ENCODE data around the gene SERPINA4. TPM values are rescaled to one million over a fixed set of nuclear protein-coding genes. Genes with fewer than 3 reads are reported as not detected.

The SERPINA4 gene
- total and polyA plus RNA-seq, 2 of the 13 experiments (the other 11 are each of a cell fraction or from before 2014, with no cell fraction given) = 39.1 to 57.8 TPM

DNA sequence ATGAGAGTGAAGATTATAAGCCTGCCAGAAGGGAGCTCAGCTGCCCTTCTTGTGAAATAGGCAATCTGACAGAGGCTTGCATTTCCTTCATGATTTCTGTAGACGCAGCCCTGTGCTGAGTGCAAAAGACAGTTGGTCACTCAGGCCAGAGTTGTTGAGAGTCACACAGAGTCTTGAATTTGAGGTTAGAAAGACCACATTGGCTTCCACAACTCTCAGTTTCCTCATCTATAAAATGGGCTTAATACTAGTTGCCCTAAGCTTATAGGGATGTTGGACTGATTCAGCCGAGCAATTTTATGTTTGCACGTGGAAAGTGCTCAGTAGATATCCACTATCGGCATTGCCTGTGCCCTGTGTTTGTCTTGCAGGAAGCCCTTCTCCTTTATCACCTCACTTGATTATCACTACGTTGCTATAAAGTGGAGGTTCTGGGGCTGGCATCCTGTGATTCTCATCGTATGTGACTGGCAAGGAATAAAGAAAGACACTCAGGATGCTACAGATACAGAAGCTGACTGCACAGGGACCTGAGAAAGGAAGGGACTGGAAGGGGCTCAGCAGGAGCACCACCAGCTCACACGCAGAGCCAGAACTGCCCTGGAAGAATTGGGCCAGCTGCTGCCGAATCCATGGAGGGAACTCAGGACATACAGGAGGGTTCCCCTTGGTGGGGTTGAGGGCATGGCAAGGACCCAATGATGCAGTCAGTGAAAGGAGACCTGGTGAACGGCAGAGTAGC lies 19.8 kb upstream of the SERPINA4 start:
- Histone ChIP-seq H3K4me1 (ENCODE audit: insufficient read depth, low read length) (peaks cover 99% of the 10 kb centered on the region), H2AFZ (ENCODE audit: low read length) (no peak overlapping the region), H3K4me3 (replicated peaks in 1 of 3; ENCODE audit: insufficient read depth in 1 of 3, low read depth in 2 of 3, low read length in 3 of 3) (no peak overlapping the region), H3K36me3 (replicated peaks in 1 of 2; ENCODE audit: control insufficient read depth in 1 of 2, insufficient read depth in 2 of 2, low read length in 2 of 2) (no peaks in the 10 kb centered on the region), H3K27ac (ENCODE audit: extremely low read length, insufficient read depth, low read length) (no peak overlapping the region), H4K20me1 (ENCODE audit: insufficient read depth, low read length) (no peaks in the 10 kb centered on the region), H3K27me3 (ENCODE audit: control insufficient read depth in 1 of 2, insufficient read depth in 2 of 2, low read length in 2 of 2) (no peaks in the 10 kb centered on the region), H3K4me2 (ENCODE audit: low read depth, low read length) (peak overlapping the region; percentile 88; the same call in 1 of the 2 replicates), H3K9ac (ENCODE audit: insufficient read depth, low read depth, low read length) (no peak overlapping the region), H3K79me2 (ENCODE audit: insufficient read depth, low read length) (no peaks in the 10 kb centered on the region), H3K9me3 (ENCODE audit: low read length) (no peaks in the 10 kb centered on the region)
- in situ Hi-C loops (cut with HindIII; ENCODE audit: extremely low pct_ligation_motif_present, low pct_unique_long_range_greater_than_20kb) = loop anchor here (10.0 kb wide), 1 partner anchor 143 kb away; no protein-coding TSS in a partner anchor
- TF ChIP-seq ZNF543 (CRISPR knock-in tag; IDR thresholded peaks at IDR 0.05) (no peak), ZNF235 (CRISPR knock-in tag; IDR thresholded peaks at IDR 0.05; ENCODE audit: borderline replicate concordance) (no peak), SP2 (CRISPR knock-in tag; IDR thresholded peaks at IDR 0.05) (no peak), SCMH1 (CRISPR knock-in tag; IDR thresholded peaks at IDR 0.05; ENCODE audit: borderline replicate concordance) (no peak), ZNF883 (CRISPR knock-in tag; IDR thresholded peaks at IDR 0.05; ENCODE audit: not compliant biosample characterization) (no peak), RAD21 (CRISPR knock-in tag; IDR thresholded peaks at IDR 0.05) (no peak), ZSCAN25 (CRISPR knock-in tag; IDR thresholded peaks at IDR 0.05) (no peak), ZMYM3 (CRISPR knock-in tag; IDR thresholded peaks at IDR 0.05) (peak; percentile 62; the same call in 1 of the 2 replicates), ZNF629 (CRISPR knock-in tag; conservative IDR thresholded peaks at IDR 0.05) (peak; percentile 90), ZNF138 (CRISPR knock-in tag; IDR thresholded peaks at IDR 0.05; ENCODE audit: low read depth) (no peak), ZNF124 (CRISPR knock-in tag; IDR thresholded peaks at IDR 0.05) (no peak)
- TF ChIP-seq, protein P1, sequence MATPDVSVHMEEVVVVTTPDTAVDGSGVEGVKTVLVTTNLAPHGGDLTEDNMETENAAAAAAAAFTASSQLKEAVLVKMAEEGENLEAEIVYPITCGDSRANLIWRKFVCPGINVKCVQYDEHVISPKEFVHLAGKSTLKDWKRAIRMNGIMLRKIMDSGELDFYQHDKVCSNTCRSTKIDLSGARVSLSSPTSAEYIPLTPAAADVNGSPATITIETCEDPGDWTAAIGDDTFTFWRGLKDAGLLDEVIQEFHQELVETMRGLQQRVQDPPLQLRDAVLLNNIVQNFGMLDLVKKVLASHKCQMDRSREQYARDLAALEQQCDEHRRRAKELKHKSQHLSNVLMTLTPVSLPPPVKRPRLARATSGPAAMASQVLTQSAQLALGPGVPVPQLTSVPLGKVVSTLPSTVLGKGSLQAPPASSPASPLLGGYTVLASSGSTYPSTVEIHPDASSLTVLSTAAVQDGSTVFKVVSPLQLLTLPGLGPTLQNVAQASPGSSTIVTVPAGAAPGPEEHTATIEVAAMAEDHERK (CRISPR knock-in tag; IDR thresholded peaks at IDR 0.05; ENCODE audit: low read depth) = no peak
- FAIRE-seq (no peak), DNase-seq (ENCODE audit: low spot score) (no peak), ATAC-seq (no peak)
- 86% methylated on average over 9 of the region's 9 CpGs for WGBS (ENCODE audit: low lambda C conversion rate)
- CTCF ChIA-PET (ENCODE audit: low intra/inter-chr PET ratio, low total read pairs) = interaction anchor here (2.8 kb wide), 1 partner anchor 107 kb away, joined by 9 read pairs; no protein-coding TSS in a partner anchor
- intact Hi-C loops (cut with micrococcal nuclease; ENCODE audit: unreplicated experiment) = loop anchor here (2.0 to 5.0 kb wide), 3 partner anchors 34 to 141 kb away; partner anchors contain the start of gene SERPINA12
- POLR2A ChIA-PET = interaction anchor here (0.7 to 2.8 kb wide), 11 partner anchors 7 to 108 kb away, joined by 3 to 20 read pairs (median 4); partner anchors contain the start of genes SERPINA3 and SERPINA4
- no TSS peak for BruUV-seq (replicated peaks)

Data from HepG2 (cell line).